Gastroesophageal sphincter (tissue), 3 donors: ENCODE data around the gene GNAI2.

Source experiments
- EP300 ChIP-seq: sonication (generic); formaldehyde crosslinking; IDR thresholded peaks from one replicate; pipeline ENCODE4 v1.6.1; 2017; ENCODE audit warnings: antibody characterized with exemption, mild to moderate bottlenecking
- POLR2A ChIP-seq, 2 donors: fragments of 450-650 bp; IDR thresholded peaks; one replicate each; pipeline ENCODE4 v1.6.1; 2017; ENCODE audit warnings: antibody characterized with exemption in 2 of 2, mild to moderate bottlenecking in 2 of 2, moderate library complexity in 1 of 2
- TF ChIP-seq, protein P1 (sequence below), 4 experiments: fragments of 200-600 bp in 2 of 4; fragments of 450-650 bp in 2 of 4; sonication (generic) in 1 of 4; IDR thresholded peaks; one replicate each; pipeline ENCODE4 v1.5.1; 2017 to 2019; ENCODE audit warnings: antibody characterized with exemption in 4 of 4, mild to moderate bottlenecking in 2 of 4, moderate library complexity in 2 of 4

DNA sequence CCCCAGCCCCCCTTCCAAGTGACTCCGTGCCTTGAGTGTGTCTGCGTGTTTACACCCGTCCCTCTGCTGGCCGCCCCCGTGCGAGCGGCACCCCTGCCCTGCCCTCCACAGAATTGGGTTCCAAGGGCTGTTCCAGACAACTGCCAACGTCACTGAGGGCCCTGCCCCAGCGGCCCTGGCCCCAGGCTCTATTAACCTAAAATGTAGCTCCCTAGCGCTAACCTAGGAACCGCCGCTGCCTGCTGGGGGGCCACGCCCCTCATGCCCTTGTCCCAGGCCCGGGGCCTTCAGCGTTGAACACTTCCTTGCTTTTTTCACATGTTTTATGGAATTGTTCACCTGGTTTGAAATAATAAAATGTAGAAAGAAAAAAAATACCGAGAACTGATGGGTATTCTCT, 23.0 kb downstream of the GNAI2 start:
- TF ChIP-seq, protein P1, sequence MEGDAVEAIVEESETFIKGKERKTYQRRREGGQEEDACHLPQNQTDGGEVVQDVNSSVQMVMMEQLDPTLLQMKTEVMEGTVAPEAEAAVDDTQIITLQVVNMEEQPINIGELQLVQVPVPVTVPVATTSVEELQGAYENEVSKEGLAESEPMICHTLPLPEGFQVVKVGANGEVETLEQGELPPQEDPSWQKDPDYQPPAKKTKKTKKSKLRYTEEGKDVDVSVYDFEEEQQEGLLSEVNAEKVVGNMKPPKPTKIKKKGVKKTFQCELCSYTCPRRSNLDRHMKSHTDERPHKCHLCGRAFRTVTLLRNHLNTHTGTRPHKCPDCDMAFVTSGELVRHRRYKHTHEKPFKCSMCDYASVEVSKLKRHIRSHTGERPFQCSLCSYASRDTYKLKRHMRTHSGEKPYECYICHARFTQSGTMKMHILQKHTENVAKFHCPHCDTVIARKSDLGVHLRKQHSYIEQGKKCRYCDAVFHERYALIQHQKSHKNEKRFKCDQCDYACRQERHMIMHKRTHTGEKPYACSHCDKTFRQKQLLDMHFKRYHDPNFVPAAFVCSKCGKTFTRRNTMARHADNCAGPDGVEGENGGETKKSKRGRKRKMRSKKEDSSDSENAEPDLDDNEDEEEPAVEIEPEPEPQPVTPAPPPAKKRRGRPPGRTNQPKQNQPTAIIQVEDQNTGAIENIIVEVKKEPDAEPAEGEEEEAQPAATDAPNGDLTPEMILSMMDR (IDR thresholded peaks at IDR 0.05) = peak in 1 of 4 experiments; percentile 15
- TF ChIP-seq POLR2A (IDR thresholded peaks at IDR 0.05) (no peak), EP300 (no peak)
